Measurements from ENCODE around the gene CPED1.

DNA sequence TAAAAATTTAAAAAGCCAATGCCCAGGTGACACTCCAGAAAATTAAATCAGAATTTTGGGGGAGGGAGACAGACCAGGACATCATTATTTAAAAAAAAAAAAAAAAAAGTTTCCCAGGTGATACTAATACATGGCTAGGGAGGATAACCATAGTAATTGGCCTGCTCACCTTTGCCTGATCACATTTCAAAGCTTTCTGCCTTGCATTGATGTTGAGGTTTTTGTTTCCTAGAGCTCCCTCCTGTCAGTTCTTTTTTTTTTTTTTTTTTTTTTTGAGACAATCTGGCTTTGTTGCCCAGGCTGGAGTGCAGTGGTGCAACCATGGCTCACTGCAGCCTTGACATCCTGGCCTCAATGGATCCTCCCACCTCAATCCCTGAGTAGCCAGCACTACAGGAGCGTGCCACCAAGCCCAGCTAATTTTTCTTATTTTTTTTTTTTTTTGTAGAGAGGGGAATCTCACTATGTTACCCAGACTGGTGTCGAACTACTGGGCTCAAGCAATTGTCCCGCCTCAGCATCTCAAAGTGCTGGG, 38.1 kb downstream of the CPED1 start:
- TF ChIP-seq POLR2AphosphoS5 (IDR thresholded peaks at IDR 0.05; ENCODE audit: low read depth, low read length) (no peak), SIN3A (IDR thresholded peaks at IDR 0.05; ENCODE audit: borderline replicate concordance, insufficient read depth, low read length) (no peak), TAF1 (IDR thresholded peaks at IDR 0.05; ENCODE audit: borderline replicate concordance, insufficient read depth, low read length) (no peak)
- TF ChIP-seq, protein P1, sequence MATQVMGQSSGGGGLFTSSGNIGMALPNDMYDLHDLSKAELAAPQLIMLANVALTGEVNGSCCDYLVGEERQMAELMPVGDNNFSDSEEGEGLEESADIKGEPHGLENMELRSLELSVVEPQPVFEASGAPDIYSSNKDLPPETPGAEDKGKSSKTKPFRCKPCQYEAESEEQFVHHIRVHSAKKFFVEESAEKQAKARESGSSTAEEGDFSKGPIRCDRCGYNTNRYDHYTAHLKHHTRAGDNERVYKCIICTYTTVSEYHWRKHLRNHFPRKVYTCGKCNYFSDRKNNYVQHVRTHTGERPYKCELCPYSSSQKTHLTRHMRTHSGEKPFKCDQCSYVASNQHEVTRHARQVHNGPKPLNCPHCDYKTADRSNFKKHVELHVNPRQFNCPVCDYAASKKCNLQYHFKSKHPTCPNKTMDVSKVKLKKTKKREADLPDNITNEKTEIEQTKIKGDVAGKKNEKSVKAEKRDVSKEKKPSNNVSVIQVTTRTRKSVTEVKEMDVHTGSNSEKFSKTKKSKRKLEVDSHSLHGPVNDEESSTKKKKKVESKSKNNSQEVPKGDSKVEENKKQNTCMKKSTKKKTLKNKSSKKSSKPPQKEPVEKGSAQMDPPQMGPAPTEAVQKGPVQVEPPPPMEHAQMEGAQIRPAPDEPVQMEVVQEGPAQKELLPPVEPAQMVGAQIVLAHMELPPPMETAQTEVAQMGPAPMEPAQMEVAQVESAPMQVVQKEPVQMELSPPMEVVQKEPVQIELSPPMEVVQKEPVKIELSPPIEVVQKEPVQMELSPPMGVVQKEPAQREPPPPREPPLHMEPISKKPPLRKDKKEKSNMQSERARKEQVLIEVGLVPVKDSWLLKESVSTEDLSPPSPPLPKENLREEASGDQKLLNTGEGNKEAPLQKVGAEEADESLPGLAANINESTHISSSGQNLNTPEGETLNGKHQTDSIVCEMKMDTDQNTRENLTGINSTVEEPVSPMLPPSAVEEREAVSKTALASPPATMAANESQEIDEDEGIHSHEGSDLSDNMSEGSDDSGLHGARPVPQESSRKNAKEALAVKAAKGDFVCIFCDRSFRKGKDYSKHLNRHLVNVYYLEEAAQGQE (IDR thresholded peaks at IDR 0.05; ENCODE audit: insufficient read depth in 1 of 2, low read depth in 2 of 2, low read length in 2 of 2), result no peak
